HG03103 (cell line): Measurements from ENCODE around the gene DRAP1.
"Not testable (repeated sequence)": the region's sequence is repeated elsewhere in the genome, so short reads cannot be mapped to it uniquely, and the experiment has no call there.

Source experiments
- ATAC-seq: cut with Tn5 transposase; IDR thresholded peaks from one replicate; pipeline ENCODE4 v1.9.1; 2021; ENCODE audit warnings: low read depth; ENCODE audit not compliant: unreplicated experiment

The DRAP1 gene

DNA sequence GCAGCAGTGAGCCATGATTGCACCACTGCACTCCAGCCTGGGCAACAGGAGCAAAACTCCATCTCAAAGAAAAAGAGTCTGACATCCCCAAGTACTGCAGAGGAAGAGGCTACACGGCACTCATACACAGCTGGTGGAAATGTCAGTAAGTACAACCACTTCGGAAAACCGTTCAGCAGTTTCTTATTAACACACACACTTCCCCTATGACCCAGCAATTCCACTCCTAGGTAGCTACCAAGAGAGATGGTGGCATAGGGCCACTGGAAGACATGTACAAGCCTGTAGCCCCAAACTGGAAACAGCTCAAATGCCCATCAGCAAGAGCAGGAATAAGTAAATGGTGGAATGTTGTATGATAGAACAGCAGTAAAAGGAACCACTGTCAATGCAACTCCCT lies 3.3 kb downstream of the DRAP1 start:
- ATAC-seq: no peak

DNA sequence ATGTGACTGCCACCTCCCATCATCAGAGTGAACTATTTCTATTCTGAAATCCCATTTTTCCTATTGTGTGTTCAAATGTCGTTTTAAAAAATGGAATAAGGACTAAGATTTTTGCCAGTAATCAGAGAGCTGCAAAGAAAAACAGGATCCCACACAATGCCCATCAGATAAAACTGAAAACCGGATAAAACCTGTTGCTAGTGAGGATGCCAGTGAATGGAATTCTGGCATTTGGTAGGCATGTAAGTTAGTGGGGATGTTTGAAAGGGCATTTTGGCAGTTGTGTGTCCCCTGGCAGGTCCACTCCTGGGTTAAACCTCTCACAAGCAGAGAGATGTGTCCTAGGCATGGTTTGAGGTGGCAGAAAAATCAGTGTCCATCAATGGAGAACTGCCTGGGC lies 6.2 kb downstream of the DRAP1 start:
- no peak for ATAC-seq

DNA sequence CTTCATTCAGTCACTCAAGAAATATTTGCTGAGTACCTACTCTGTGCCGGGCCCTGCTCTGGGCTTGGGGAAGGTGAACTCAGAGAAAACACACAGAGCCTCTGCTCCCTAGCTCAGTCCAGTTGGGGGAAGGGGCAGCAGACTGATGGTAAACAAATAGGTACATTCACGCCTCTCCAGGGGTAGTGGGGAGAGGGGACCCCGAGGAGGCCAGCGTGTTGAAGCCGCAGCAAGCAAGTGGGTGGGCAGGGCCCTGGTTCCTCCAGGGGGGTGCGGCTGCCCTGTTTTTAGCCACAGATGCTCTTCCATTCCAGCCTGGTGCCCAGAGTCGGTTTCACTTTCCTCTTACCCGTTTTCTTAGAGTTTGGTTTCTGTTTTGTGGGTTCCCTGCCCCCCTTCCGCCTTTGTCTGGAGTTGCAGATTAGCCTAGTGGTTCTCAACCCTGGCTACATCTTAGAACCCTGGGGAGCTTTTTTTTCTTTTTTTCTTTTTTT lies 8.7 kb downstream of the DRAP1 start:
- ATAC-seq: no peak

DNA sequence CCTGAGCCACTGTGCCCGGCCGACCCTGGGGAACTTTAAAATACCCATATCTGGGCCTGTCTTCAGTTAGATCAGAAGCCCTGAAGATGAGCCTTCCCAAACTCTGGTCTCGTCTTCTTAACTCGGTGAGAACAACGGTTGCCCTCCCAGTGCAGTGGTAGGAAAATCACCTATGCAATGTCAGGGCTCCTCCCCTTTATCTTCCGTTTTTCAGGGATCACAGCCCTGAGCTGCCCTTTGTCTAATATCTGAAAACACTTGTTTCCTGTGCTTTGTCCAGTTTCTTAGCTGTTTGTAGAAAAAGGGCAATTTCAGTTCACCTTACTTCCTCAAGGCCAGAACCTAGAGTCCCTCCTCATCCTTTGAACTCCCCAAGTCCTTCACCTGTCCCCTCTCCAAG lies 9.4 kb downstream of the DRAP1 start:
- no peak for ATAC-seq

DNA sequence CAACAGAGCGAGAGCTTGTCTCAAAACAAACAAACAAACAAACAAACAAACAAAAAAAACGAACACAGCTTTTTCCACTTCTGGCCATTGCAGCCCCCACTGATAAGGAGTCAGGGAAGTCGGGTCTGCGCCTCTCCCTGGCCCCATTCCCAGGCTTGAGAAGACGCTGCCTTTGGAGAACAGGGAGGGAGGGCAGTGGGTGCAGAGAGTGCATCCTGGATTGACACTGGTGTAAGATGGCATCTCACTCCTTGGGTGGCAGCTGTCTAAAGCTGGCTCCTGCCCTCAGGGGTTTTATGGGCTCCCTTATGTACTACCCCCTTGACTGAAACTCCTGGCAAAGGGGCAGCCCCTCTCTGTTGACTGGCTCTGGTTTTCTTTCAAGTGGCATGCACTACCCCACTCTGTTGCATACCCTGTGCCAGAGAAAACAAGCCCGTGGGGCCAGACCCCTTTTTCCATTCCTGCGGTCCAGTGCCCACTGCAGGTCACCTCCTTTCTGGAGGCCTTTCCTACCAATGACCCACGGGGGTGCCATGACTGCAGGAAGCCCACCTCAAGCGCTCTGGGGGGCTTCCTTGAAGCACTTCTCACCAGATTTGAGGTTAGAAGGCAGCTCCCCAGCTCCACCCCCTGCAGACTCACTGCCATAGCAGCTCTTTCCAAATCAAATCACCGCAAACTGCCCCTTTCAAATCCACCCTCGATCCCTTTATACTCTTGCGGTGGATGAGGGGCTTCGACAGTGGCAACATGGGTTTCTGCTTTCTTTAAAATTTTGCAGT lies 12.7 kb downstream of the DRAP1 start:
- no peak for ATAC-seq

DNA sequence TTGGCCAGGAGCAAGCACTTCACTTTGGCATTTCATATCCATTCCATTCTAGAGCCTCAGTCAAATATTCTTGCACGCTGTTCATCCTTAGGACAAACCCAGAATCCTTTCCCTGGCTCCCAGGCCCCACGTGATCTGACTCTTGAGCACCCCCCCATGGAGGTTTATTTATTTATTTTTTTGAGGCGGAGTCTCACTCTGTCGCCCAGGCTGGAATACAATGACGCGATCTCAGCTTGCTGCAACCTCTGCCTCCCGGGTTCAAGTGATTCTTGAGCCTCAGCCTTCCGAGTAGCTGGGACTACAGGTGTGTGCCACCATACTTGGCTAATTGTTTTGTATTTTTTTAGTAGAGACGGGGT lies 13.3 kb downstream of the DRAP1 start:
- no peak for ATAC-seq

DNA sequence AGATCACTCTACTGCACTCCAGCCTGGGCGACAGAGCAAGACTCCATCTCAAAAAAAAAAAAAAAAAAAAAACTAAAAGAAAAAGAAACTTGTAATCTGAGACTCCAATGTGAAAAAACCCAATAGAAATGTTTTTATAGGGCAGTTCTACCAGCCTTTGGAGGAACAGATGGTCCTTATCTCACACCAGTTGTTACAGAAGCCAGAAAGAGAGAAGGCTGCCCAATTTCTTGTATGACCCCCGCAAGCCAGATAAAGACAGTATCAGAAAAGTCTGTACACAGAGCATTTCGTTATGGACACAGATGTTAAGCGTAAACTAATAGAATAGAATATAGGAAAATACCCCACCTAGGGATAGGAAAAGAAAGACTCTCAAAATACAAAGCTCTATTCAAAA lies 14.8 kb downstream of the DRAP1 start:
- ATAC-seq: no peak

DNA sequence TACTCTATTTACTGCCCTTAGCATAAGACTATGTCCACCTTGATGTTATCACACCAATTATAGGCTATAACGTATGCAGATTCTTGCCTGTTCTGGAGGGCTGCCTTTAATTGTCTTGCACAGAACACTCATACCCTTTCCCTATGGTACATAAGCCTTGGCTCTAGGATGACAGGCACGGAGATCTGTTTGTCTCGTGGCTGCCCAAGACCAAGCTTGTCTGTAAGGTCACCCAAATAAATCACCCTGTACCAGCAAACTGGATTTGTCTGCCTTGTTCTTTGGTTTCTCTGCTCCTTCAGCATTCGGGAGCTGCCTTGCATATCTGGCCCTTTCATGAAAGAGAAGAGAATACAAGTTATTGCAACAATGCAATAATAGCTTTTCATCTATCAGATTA lies 18.5 kb downstream of the DRAP1 start:
- ATAC-seq: no peak

DNA sequence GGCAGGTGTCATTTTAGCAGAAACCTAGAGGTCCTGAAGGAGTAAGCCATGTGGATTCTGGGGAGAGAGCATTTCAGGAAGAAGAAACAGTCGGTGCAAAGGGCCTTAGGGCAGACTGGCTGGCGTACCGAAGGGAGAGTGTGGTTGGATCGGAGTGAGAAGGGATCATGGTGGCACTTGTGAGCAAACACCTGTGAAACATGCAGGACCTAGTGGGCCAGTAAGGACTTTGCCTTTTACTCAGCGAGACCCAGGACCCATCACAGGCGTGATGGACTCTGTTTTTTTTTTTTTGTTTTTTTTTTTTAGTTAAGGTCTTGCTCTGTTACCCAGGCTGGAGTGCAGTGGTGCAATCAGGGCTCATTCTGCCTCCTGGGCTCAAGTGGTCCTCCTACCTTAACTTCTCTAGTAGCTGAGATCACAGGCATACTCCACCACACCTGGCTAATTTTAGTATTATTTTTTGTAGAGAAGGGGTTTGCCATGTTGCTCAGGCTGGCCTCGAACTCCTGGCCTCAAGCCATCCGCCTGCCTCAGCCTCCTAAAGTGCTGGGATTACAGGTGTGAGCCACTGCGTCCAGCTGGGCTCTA lies 22.6 kb downstream of the DRAP1 start:
- ATAC-seq: no peak

DNA sequence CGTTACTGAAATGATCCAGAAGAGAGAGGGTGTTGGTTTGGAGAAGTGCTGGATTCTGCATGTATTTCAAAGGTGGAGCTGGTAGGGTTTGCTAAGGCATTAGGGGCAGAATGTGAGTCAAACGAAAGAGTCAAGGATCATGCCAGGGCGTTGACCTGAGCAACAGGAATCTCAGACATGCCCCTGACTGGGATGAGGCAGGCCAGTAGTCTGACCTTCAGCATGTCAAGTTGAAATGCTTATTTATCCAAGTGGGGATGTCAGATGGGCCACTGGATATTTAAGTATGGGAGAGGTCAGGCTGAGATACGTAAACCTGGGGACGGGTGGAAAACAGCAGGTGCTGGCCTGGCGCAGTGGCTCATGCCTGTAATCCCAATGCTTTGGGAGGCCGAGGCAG lies 23.3 kb downstream of the DRAP1 start:
- no peak for ATAC-seq

DNA sequence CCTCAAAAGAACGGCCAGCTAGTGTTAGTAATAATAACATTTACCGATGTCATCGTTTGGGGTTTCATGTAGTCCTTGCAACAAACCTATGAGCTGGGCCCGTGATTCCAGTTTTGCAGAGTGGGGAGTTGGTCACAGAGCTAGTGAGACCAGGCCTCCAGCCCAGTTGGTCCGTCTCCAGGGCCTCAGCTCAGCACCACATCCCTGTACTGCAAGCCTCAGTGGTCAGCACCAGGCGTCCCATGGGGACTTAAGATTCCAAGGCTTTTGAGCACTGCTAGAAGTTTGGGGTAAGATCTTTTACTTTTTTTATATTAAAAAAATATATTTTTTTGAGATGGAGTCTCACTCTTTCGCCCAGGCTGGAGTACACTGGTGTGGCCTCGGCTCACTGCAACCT lies 25.0 kb downstream of the DRAP1 start:
- no peak for ATAC-seq

DNA sequence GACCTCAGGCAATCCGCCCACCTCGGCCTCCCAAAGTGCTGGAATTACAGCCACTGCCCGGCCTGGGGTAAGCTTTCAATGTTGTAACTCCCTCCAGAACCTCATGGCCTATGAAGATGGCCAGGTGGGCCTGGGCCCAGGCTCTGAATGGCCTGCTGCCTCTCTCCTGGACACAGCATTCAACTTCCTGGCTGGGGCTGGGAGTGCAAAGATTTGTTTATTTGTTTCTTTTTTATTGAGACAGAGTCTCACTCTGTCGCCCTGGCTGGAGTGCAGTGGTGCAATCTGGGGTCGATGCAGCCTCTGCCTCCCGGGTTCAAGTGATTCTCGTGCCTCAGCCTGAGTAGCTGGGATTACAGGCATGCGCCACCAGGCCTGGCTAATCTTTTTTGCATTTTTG lies 25.5 kb downstream of the DRAP1 start:
- ATAC-seq: no peak

DNA sequence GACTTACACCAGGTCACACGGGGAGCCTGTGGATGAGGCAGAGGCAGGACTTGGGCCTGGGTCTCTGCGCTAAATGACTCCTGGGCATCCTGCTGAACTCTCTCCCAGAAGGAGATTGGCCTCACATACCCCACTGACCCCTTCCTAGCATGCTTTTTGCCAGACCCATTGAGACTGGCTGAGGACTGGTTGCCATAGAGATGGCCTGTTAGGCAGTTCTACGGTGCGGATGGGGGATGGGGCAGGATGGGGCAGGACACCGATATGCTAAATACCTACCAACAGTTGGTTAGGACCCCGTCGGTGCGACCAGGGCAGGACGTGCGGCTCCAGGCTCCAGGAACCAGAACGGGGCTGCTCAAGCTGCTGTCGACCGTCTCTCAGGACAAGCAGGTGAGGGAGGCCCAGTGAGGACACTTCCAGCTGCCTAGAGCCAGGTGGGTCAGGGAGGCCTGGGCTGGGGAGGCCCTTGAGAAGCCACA lies 26.2 kb downstream of the DRAP1 start, which contains the start of gene TSGA10IP:
TSGA10IP (plus strand) TSS at position 51 of the 482 bp plus-strand sequence; CDS start at position 247, 196 bp downstream.
- ATAC-seq: no peak

DNA sequence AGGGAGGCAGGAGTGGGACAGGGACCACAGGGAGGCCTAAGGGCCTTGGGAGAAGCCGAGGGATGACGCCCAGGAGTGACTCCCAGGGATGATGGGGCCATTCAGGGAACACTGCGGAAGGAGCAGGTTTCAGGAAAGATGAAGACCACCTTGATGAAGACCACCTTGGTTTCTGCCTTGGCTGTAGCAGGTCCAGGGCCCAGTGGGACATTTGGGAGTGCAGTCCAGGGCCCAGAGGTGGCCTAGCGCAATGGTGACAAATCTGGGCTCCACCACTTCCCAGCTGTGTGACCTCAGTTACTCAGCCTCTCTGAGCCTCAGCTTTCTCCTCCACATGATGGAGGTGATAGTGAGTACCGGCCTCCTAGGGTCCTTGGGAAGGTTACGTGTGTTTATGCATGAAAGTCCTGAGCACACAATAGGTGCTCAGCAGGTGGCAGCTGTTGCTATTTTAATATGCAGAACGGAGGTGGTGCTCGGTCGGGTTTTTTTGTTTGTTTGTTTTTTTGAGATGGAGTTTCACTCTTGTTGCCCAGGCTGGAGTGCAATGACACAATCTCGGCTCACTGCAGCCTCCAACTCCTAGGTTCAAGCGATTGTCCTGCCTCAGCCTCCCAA lies 26.8 kb downstream of the DRAP1 start:
- ATAC-seq: no peak

DNA sequence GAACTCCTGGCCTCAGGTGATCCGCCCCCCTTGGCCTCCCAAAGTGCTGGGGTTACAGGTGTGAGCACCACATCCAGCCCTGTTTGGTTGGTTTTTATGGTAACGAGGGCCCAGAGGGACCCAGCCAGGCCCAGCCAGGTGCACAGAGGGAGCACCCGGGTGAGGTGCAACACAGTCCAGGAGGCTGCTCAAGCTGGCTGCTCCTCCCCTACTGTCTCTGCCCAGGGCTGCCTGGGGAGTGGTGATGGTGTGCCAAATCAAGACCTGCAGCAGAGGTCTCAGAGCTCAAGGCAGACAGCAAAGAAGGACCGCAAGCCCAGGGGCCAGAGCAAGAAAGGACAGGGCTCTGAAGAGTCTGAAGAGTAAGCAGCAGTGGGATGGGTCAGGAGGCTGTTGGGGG lies 27.4 kb downstream of the DRAP1 start:
- no peak for ATAC-seq

DNA sequence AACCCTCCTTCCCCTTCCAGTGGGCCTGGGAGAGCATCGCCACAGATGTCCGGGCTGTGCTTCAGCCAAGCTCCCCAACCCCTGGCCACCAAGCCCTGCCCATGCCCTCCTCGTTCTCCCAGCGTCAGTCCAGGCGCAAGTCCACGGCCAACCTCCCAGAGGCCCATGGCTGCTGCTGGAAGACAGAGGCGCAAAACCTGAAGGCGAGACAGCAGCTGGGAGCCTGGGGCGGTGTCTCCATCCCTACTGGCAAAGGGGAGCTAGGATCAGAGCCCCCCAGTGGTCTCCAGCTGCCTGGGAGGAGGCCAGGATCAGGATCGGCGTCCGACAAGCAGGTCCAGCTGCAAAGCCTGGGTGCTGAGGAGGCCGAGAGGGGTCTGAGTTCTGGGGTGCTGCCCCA lies 27.9 kb downstream of the DRAP1 start:
- ATAC-seq: no peak

DNA sequence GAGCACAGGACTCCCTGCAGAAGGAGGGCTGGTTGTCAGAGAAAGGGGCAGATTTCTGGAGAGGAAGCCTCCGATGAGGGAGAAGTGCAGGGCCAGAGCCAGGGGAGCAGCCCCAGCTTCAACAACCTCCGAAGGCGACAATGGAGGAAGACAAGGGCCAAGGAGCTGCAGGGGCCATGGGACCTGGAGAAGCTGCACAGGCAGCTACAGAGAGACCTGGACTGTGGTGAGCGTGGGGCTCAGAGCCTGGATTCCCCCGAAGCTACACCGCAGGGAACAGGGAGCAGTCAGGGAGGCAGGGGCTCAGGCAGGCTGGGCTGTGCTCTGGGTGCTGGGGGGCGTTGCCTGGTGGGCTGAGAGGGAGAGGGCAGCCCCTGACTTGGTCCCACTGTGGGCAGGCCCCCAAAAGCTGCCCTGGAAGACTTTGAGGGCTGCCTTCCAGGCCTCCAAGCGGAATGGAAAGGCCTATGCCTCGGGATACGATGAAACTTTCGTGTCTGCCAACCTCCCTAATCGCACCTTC lies 28.4 kb downstream of the DRAP1 start:
- ATAC-seq: no peak

DNA sequence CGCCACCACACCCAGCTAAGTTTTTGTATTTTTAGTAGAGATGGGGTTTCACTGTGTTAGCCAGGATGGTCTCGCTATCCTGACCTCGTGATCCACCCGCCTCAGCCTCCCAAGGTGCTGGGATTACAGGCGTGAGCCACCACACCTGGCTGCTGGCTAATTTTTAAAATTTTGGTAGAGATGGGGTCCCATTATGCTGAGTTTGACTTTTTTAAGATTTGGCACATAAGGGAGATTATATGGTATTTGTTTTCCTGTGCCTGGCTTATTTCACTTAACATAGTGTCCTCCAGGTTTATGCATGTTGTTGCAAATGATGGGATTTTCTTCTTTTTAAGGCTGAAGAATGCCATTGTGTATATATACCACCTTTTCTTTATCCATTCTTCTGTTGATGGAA lies 31.5 kb downstream of the DRAP1 start:
- not testable (repeated sequence) for ATAC-seq

DNA sequence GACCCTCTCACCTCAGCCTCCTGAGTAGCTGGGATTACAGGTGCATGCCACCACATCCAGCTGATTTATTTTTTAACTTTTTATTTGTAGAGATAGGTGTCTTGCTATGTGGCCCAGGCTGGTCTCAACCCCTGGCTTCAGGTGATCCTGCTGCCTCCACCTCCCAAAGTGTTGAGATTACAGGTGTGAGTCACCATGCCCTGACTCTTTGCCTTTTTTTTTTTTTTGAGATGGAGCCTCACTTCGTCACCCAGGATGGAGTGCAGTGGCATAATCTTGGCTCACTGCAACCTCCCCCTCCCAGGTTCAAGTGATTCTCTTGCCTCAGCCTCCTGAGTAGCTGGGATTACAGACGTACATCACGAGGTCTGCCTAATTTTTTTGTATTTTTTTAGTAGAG lies 32.4 kb downstream of the DRAP1 start:
- not testable (repeated sequence) for ATAC-seq

DNA sequence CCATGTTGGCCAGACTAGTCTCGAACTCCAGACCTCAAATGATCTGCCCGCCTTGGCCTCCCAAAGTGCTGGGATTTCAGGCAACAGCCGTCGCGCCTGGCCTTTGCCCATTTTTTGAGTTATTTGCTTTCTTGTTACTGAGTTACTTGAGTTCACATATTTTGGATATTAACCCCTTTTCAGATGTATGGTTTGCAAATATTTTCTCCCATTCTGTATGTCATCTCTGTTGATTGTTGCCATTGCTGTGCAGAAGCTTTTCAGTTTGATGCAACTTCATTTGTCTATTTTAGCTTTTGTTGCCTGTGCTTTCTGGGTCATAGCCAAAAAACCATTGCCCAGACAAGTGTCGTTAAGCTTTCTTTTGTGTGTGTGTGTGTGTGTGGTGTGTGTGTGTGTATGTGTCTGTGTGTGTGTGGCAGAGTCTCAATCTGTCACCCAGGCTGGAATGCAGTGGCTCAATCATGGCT lies 32.9 kb downstream of the DRAP1 start:
- no peak for ATAC-seq

DNA sequence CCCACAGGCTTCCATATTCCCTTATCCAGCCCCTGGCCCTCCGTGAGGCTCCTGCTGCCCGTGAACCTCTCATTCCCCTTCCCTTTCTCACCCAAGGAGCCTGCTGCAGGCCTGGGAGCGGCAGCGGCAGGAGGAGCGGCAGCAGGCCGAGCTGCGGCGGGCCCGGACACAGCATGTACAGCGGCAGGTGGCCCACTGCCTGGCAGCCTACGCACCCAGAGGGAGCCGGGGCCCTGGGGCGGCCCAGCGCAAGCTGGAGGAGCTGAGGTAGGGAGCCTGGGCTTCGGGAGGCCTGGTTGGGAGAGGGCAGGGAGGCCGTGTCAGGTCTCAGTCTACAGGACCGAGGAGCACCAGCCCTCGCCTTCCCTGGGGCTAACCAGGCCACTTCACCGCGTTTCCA lies 34.2 kb downstream of the DRAP1 start:
- ATAC-seq: no peak
